ENCODE data around the gene PRTG.

DNA sequence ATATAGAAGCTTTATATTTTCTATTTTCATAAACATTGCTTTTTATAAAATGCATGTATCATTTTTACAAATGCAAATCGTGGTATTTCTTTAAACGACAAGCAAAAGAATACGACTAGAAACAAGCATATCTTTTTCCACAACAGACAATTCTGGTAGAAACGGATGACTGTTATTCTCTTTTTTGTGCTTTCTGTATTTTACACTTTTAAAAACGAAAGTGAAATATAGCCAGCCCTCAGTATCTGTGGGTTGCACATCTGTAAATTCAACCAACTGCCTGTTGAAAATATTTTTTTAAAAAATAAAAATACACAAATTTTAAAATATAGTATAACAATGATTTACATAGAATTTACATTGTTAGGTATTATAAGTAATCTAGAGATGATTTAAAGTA, 61.3 kb downstream of the PRTG start:
- no peak for TF ChIP-seq E2F3 (CRISPR knock-in tag; IDR thresholded peaks at IDR 0.05)
- TF ChIP-seq, protein P1, sequence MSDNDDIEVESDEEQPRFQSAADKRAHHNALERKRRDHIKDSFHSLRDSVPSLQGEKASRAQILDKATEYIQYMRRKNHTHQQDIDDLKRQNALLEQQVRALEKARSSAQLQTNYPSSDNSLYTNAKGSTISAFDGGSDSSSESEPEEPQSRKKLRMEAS (CRISPR knock-in tag; IDR thresholded peaks at IDR 0.05), result no peak
- TF ChIP-seq HNRNPLL (IDR thresholded peaks at IDR 0.05; ENCODE audit: low read depth, low read length, poor library complexity, severe bottlenecking), result no peak
- no peak for TF ChIP-seq PTBP1 (IDR thresholded peaks at IDR 0.05; ENCODE audit: low read depth, low read length)
- no peak for TF ChIP-seq ZNF146 (CRISPR knock-in tag; IDR thresholded peaks at IDR 0.05; ENCODE audit: unreplicated experiment)
- no peak for TF ChIP-seq CHD4 (IDR thresholded peaks at IDR 0.05; ENCODE audit: insufficient read depth, insufficient replicate concordance, low read depth, low read length, poor library complexity, severe bottlenecking)
- no peak for TF ChIP-seq SMARCC2 (IDR thresholded peaks at IDR 0.05; ENCODE audit: low read depth)
- TF ChIP-seq, protein P2, sequence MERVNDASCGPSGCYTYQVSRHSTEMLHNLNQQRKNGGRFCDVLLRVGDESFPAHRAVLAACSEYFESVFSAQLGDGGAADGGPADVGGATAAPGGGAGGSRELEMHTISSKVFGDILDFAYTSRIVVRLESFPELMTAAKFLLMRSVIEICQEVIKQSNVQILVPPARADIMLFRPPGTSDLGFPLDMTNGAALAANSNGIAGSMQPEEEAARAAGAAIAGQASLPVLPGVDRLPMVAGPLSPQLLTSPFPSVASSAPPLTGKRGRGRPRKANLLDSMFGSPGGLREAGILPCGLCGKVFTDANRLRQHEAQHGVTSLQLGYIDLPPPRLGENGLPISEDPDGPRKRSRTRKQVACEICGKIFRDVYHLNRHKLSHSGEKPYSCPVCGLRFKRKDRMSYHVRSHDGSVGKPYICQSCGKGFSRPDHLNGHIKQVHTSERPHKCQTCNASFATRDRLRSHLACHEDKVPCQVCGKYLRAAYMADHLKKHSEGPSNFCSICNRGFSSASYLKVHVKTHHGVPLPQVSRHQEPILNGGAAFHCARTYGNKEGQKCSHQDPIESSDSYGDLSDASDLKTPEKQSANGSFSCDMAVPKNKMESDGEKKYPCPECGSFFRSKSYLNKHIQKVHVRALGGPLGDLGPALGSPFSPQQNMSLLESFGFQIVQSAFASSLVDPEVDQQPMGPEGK (CRISPR knock-in tag; IDR thresholded peaks at IDR 0.05; ENCODE audit: borderline replicate concordance), result no peak
- TF ChIP-seq, protein P3, sequence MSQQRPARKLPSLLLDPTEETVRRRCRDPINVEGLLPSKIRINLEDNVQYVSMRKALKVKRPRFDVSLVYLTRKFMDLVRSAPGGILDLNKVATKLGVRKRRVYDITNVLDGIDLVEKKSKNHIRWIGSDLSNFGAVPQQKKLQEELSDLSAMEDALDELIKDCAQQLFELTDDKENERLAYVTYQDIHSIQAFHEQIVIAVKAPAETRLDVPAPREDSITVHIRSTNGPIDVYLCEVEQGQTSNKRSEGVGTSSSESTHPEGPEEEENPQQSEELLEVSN (IDR thresholded peaks at IDR 0.05; ENCODE audit: borderline replicate concordance in 1 of 2, extremely low read depth in 1 of 2, insufficient read depth in 1 of 2, insufficient read length in 1 of 2, low read depth in 1 of 2, low read length in 1 of 2, poor library complexity in 1 of 2, severe bottlenecking in 1 of 2), result no peak

All from K562 (cell line).